ENCODE data around the gene PHF20. TPM values are rescaled to one million over a fixed set of nuclear protein-coding genes. Genes with fewer than 3 reads are reported as not detected.

Gene PHF20
- total and polyA plus RNA-seq, 2 donors from 2014 or later: 12.3 to 48.4 TPM

- FAIRE-seq: no peak
- H3K4me1 ChIP-seq (ENCODE audit: control insufficient read depth in 2 of 3, insufficient read depth in 2 of 3, low read depth in 1 of 3, low read length in 3 of 3): no peaks in the 10 kb centered on the region
- H3K4me3 ChIP-seq (ENCODE audit: low read length in 3 of 3): no peak overlapping the region
- H3K9ac ChIP-seq (ENCODE audit: low read length in 3 of 3): no peak overlapping the region
- no peak overlapping the region for H3K27ac ChIP-seq (ENCODE audit: low read depth in 2 of 2, low read length in 2 of 2)
- no peaks in the 10 kb centered on the region for H3K9me3 ChIP-seq (ENCODE audit: control insufficient read depth in 2 of 3, insufficient read depth in 1 of 3, low read length in 3 of 3)
- H3K27me3 ChIP-seq (ENCODE audit: control insufficient read depth, insufficient read depth, low read length): no peaks in the 10 kb centered on the region
- H3K36me3 ChIP-seq (ENCODE audit: control insufficient read depth in 2 of 3, insufficient read depth in 3 of 3, low read length in 3 of 3): no peaks in the 10 kb centered on the region
- no peak for DNase-seq
- intact Hi-C loops (cut with DNase I): no loop called here
- TF ChIP-seq CTCF (IDR thresholded peaks at IDR 0.05; ENCODE audit: borderline replicate concordance, extremely low read depth, insufficient read depth): no peak
These were observed 192.1 kb downstream of the PHF20 start for GRCh38 chr20:35963878-35964277.

GRCh38 chr20:35967979-35968640 lies 196.3 kb downstream of the PHF20 start, which contains the start of gene CNBD2:
Gene CNBD2 (plus strand): TSS chr20:35968590. CDS start chr20:35968763, 173 bp downstream.
- no peak for TF ChIP-seq CTCF (IDR thresholded peaks at IDR 0.05; ENCODE audit: borderline replicate concordance, extremely low read depth, insufficient read depth)
- no peak within 1 kb of the TSS for H3K4me3 ChIP-seq (ENCODE audit: low read length in 3 of 3)
- intact Hi-C loops (cut with DNase I): no loop called here
- no peaks in the 10 kb centered on the region for H3K9me3 ChIP-seq (ENCODE audit: control insufficient read depth in 2 of 3, insufficient read depth in 1 of 3, low read length in 3 of 3)
- no peak within 1 kb of the TSS for H3K9ac ChIP-seq (ENCODE audit: low read length in 3 of 3)
- H3K36me3 ChIP-seq (ENCODE audit: control insufficient read depth in 2 of 3, insufficient read depth in 3 of 3, low read length in 3 of 3): no peaks in the 10 kb centered on the region
- no peaks in the 10 kb centered on the region for H3K4me1 ChIP-seq (ENCODE audit: control insufficient read depth in 2 of 3, insufficient read depth in 2 of 3, low read depth in 1 of 3, low read length in 3 of 3)
- H3K27ac ChIP-seq (ENCODE audit: low read depth in 2 of 2, low read length in 2 of 2): no peak within 1 kb of the TSS
- H3K27me3 ChIP-seq (ENCODE audit: control insufficient read depth, insufficient read depth, low read length): no peaks in the 10 kb centered on the region
- FAIRE-seq (no peak), DNase-seq (no peak)

GRCh38 chr20:35968930-35969329 lies 197.1 kb downstream of the PHF20 start:
- no peak overlapping the region for H3K9ac ChIP-seq (ENCODE audit: low read length in 3 of 3)
- H3K27ac ChIP-seq (ENCODE audit: low read depth in 2 of 2, low read length in 2 of 2): no peak overlapping the region
- H3K36me3 ChIP-seq (ENCODE audit: control insufficient read depth in 2 of 3, insufficient read depth in 3 of 3, low read length in 3 of 3): no peaks in the 10 kb centered on the region
- TF ChIP-seq CTCF (IDR thresholded peaks at IDR 0.05; ENCODE audit: borderline replicate concordance, extremely low read depth, insufficient read depth): no peak
- intact Hi-C loops (cut with DNase I): no loop called here
- no peaks in the 10 kb centered on the region for H3K9me3 ChIP-seq (ENCODE audit: control insufficient read depth in 2 of 3, insufficient read depth in 1 of 3, low read length in 3 of 3)
- no peak for FAIRE-seq
- DNase-seq: no peak
- H3K4me1 ChIP-seq (ENCODE audit: control insufficient read depth in 2 of 3, insufficient read depth in 2 of 3, low read depth in 1 of 3, low read length in 3 of 3): no peaks in the 10 kb centered on the region
- no peak overlapping the region for H3K4me3 ChIP-seq (ENCODE audit: low read length in 3 of 3)
- no peaks in the 10 kb centered on the region for H3K27me3 ChIP-seq (ENCODE audit: control insufficient read depth, insufficient read depth, low read length)

- H3K27ac ChIP-seq (ENCODE audit: low read depth in 2 of 2, low read length in 2 of 2): no peak overlapping the region
- no peaks in the 10 kb centered on the region for H3K4me1 ChIP-seq (ENCODE audit: control insufficient read depth in 2 of 3, insufficient read depth in 2 of 3, low read depth in 1 of 3, low read length in 3 of 3)
- H3K9ac ChIP-seq (ENCODE audit: low read length in 3 of 3): no peak overlapping the region
- H3K27me3 ChIP-seq (ENCODE audit: control insufficient read depth, insufficient read depth, low read length): no peaks in the 10 kb centered on the region
- H3K4me3 ChIP-seq (ENCODE audit: low read length in 3 of 3): no peak overlapping the region
- no peaks in the 10 kb centered on the region for H3K36me3 ChIP-seq (ENCODE audit: control insufficient read depth in 2 of 3, insufficient read depth in 3 of 3, low read length in 3 of 3)
- FAIRE-seq: no peak
- no peak for DNase-seq
- no peak for TF ChIP-seq CTCF (IDR thresholded peaks at IDR 0.05; ENCODE audit: borderline replicate concordance, extremely low read depth, insufficient read depth)
- no peaks in the 10 kb centered on the region for H3K9me3 ChIP-seq (ENCODE audit: control insufficient read depth in 2 of 3, insufficient read depth in 1 of 3, low read length in 3 of 3)
- intact Hi-C loops (cut with DNase I): no loop called here
These were observed 200.2 kb downstream of the PHF20 start for GRCh38 chr20:35971981-35972380.
